HG03354 (cell line): ENCODE measurements around the gene CALD1.

Experiments
- ATAC-seq: cut with Tn5 transposase; IDR thresholded peaks from one replicate; pipeline ENCODE4 v1.9.1; 2021; ENCODE audit warnings: mild to moderate bottlenecking; ENCODE audit not compliant: unreplicated experiment, poor library complexity, severe bottlenecking

CALD1 gene

GRCh38 chr7:134761266-134761665, 18.2 kb upstream of the CALD1 start:
- ATAC-seq, result no peak

- no peak for ATAC-seq
Measured at GRCh38 chr7:134763960-134764359, 15.5 kb upstream of the CALD1 start.

DNA sequence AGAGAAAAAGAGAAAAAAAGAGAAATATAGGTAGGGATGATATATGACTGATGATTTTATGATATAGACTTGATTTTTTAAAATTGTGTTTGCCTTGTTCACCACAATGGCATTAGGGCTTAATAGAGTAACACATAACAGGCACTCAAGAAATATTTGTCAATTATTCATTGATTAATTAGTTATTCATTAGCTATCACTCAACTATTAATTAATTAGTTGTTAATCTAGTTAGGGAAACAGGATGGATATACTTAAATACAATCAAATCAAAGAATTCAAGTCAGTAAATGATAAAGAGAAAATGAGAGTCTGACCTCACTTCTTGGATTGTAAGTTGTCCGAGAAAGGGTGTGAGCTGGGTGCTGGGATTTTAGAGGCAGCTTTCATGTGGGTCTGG, 15.1 kb upstream of the CALD1 start:
- no peak for ATAC-seq

DNA sequence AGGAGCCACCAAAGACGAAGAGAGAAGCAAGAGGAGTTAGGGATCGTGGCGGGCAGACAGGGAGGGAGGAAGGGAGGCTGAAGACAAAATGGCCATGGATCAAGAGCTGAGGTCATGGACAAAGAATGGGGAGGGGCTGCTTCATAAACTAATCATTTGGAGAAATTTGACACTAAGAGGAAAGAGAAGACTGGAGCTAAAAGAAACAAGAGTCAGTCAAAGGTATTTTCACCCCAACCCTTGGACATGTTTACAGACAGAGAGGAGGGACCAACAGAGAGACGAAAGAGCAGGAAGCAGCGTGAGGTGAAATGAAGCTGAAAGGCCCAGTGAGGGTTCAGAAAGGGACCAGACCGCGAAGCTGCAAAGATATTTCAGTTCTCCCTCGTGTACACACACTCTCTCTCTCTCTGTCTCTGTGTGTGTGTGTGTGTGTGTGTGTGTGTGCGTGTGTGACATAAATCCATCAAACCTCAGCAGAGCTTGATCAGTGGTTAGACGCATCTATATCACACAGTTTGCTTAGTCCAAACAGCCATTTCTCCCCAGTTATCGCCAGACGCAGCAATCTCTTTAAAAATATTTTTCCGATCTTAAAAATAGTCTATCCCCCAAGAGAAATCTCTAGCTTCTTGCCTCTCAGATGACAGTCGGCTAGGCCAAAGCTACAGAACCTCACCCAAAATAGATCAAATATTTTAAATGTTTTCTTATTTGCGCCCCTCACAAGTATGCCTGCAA, 12.5 kb upstream of the CALD1 start:
- ATAC-seq, result peak; percentile 85

DNA sequence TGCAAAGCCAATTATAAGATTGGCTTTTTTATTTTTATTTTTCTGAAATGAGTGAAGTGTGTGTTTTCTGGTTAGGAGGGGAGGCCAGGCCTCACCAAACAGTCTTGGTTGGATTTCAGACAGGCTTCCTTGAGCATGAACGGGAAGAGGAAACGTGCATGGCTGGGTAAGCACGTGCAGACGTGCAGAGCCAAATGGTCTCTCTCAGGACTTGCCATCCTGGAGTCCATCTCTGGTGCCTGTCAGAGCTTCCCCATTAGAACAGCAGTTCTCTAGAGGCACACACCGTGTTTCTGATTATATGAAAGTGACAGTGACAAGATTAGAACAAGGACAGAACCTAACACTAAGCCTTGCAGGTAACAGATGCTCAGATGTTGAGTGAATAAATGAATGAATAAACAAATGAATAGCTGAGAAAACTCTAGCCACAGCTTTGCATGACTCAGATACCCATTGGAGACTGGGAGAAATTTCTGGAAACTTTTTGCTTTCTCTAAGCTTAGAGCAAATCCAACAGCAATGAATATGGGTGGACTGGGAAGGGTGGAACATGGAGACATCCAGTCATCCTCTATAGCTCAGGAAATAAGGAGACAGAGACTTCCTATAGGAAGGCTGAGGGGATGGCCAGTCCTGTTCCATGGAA, 11.8 kb upstream of the CALD1 start:
- ATAC-seq, result peak; percentile 38

GRCh38 chr7:134768243-134768642, 11.2 kb upstream of the CALD1 start:
- ATAC-seq, result no peak

DNA sequence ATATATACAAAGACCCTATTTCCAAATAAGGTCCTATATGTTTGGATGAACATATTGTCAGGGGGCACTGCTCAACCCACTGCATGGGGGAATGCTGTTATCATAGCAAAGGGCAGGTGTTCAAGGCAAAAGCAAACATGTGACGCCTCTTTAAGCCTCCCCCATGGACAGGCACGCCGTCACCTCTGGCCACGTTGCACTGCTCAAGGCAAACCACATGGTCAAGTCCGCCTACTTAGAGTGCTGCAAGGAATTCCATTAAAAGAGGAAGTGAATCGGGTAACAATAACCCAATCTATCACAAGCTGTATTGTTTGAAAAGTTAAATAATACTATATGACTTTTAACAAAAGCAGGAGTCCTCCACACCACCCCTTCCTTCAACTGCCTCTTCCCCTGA, 8.8 kb upstream of the CALD1 start:
- ATAC-seq, result no peak

DNA sequence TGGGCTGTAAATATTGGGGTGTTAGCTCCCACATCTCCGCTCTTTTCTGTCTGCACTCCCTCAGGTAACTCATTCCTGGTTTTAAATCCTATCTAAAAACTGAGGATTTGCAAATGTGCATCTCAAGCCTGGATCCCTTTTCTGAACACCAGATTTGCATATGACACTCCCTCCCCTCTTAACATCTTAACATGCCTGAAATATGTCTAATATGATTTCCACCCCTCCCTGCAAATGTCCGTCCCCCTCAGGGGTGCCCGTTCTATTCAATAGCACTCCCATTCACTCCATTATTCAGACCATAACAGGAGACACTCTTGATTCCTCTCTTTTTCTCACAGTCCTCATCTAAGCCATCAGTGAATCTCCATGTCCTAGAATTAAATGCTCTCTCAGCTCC, 8.3 kb upstream of the CALD1 start:
- ATAC-seq, result no peak

- no peak for ATAC-seq
Measured at GRCh38 chr7:134771889-134772288, 7.5 kb upstream of the CALD1 start.

DNA sequence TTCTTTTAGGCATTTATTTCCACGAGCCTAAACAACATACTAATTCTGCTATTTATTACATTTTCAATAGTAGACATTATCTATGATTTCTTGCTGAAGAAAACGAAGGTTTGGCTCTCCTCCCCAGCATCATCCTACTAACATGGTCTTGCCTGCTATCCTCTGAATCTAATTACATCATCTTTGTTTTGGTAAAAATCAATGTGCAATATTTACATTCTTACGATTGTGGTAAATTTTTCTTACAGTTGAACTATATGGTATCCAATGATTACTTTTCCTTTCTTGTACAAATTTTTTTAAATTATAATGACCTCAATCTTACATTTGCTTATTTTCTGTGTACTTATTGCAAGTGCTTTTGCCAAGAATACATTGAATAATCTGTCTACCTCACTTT, 7.0 kb upstream of the CALD1 start:
- ATAC-seq, result no peak

GRCh38 chr7:134773164-134773563, 6.3 kb upstream of the CALD1 start:
- no peak for ATAC-seq

GRCh38 chr7:134774119-134774518, 5.3 kb upstream of the CALD1 start:
- no peak for ATAC-seq

- ATAC-seq, result no peak
Measured at GRCh38 chr7:134777470-134777869, 2.0 kb upstream of the CALD1 start.

DNA sequence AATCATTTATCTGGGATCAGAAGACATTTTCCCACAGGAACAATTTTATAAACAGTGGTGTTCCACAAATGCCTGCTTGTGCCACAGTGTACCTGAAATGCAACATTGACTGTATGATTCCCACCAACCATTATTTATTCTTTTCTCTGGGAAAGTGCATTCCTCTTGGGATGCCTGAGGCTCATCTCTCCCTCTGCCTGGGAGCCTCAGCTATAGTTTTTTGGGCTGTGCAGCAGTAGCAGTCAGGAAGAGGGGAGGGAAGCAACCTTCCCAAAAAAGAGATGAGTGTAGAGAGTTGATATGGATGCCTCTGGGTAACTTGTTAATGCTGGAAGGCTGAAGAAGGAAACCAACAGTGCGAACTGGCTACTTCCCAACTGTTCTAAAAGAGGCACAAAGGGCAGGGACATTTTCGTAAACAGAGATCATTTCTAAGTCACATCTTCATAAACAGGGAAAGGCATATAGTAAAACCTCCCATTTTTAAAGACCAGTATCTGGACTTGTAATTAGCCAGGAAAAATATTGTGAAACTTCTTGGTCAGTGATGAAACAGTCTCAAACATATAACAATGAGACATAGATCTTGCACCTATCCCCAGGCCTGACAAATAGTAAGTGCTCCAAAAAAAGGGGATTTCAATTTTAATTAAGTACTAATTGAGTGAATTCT, 1.4 kb upstream of the CALD1 start:
- ATAC-seq, result no peak

GRCh38 chr7:134779741-134780065, 269 bp downstream of the CALD1 start:
- no peak for ATAC-seq

DNA sequence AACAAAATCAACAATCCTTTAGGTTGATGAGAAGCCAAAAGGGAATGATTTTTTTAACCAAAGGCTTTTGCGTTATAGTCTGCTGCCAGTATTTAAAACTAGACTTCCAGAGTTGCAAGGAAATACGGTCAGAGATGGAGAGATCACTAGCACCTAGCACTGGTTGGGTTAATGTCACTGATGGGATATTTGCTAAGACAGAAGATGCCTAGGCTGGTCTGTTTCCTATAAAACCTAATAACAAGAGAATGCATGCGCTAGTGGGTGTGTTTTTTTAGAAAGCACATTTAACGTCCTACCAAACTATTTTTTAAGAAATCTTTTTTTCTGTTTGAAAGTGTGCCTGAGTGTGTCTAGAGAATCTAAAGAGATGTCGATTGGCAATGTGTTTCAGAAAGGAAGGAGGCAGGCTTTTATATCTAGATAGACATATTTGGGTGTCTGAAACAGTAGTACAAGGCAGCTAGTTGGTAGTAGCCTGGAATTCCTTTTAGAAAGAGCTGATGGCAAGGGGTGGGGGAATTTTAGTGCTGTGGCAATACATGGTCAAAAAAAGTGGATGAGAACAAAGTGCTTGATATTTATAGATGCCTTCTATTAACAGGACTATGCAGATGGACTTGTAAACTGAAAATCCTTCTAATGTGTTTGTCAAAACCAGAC, 863 bp downstream of the CALD1 start:
- ATAC-seq, result no peak

GRCh38 chr7:134781171-134781570, 1.7 kb downstream of the CALD1 start:
- no peak for ATAC-seq

DNA sequence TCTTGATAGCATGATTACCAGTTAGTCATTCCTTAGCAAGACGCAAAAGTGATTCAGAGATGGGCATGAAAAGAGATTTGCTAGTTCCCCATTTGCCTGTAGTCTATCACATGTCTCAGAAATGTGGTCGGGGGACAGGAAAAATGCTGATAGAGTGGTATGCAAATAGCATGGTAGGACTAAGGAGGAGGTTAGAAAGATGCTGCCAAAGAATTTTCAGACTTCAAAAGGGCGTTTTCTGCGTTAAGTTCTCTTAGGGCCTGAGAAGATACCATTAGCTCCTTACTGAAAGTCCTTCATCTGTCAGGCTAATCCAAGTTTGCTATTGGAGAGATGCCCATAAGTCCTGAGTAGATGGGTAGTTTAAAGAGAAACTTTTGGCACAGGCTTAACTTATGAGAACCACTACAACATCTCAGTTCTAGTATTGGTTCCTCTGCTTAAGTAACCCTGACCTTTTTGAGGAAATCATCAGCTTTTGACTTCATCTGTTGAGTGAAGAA, 2.7 kb downstream of the CALD1 start:
- ATAC-seq, result peak; percentile 80

DNA sequence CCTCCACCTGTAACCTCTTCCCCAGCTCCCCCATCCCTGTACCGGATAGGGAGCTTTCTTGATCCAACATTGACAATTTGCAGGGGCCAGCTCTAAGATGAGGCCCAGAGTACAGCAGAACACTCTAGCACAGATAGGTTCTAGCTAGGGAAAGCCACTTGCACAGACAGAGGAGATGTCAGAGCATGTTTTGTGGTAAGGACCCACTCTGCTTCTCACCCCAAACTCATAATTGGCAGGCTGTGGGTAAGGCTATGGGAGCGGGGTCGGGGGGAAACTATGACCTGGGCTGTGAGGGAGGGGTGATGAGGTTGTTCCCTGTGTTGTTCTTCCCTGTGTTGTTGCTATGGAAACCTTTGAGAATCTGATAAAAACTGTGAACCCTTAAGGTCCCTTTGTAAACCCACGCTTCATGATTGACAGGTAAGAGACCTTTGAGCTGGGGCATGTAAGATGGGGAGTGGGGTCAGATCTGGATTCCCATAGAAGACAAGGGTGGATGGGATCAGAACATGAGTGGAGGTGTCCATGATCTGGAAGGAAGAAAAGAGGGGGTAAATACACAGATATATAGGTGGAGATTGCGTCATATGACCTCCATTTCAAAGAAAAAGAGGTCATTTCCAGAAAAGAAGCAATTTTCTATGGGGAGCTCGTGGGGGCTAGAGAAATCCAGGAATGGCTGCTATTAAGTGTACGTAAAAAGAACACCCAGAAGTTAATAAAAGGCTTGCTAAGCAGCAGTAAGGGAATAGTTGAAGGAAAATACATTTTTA, 4.0 kb downstream of the CALD1 start:
- no peak for ATAC-seq
